ENCODE measurements around the gene HHLA2. TPM values are rescaled to one million over a fixed set of nuclear protein-coding genes. Genes with fewer than 3 reads are reported as not detected.
A peak's percentile ranks its signal among the peaks of the same experiment; 100 is the strongest.

The HHLA2 gene
- total RNA-seq, 1 experiment from 2014 or later: 0.07 TPM

- CTCF ChIA-PET: no interaction called here
- POLR2A ChIA-PET: no interaction called here
- no peaks in the 10 kb centered on the region for H3K36me3 Mint-ChIP-seq
- DNase-seq (ENCODE audit: low spot score): no peak
- peaks cover 10% of the 10 kb centered on the region for H3K4me1 Mint-ChIP-seq
- no peaks in the 10 kb centered on the region for H3K27me3 Mint-ChIP-seq (ENCODE audit: low read depth)
- ATAC-seq: no peak
- peaks cover 8% of the 10 kb centered on the region for H3K9me3 Mint-ChIP-seq
- no peak overlapping the region for H3K4me3 Mint-ChIP-seq
- TF ChIP-seq ZNF263 (CRISPR knock-in tag; IDR thresholded peaks at IDR 0.05; ENCODE audit: low read depth) (no peak), OVOL2 (CRISPR knock-in tag; IDR thresholded peaks at IDR 0.05; ENCODE audit: borderline replicate concordance) (no peak), SMAD4 (CRISPR knock-in tag; IDR thresholded peaks at IDR 0.05) (no peak)
- no peak overlapping the region for H3K27ac Mint-ChIP-seq
Observed at GRCh38 chr3:108305484-108306172, 9.3 kb downstream of the HHLA2 start.

- Mint-ChIP-seq H3K27ac (no peak overlapping the region), H3K4me3 (no peak overlapping the region), H3K36me3 (no peaks in the 10 kb centered on the region), H3K4me1 (no peaks in the 10 kb centered on the region), H3K9me3 (peaks cover 8% of the 10 kb centered on the region), H3K27me3 (ENCODE audit: low read depth) (no peaks in the 10 kb centered on the region)
- POLR2A ChIA-PET: no interaction called here
- DNase-seq (ENCODE audit: low spot score) (peak; percentile 30), ATAC-seq (peak; percentile 98)
- CTCF ChIA-PET: no interaction called here
- TF ChIP-seq NFYB (CRISPR knock-in tag; conservative IDR thresholded peaks at IDR 0.05; ENCODE audit: low read depth): peak; percentile 57
- TF ChIP-seq JUN (CRISPR knock-in tag; IDR thresholded peaks at IDR 0.05): no peak
Observed at GRCh38 chr3:108311797-108312196, 15.4 kb downstream of the HHLA2 start.

GRCh38 chr3:108312656-108313055 lies 16.3 kb downstream of the HHLA2 start:
- Mint-ChIP-seq H3K4me3 (no peak overlapping the region), H3K36me3 (no peaks in the 10 kb centered on the region), H3K9me3 (peaks cover 8% of the 10 kb centered on the region), H3K4me1 (no peaks in the 10 kb centered on the region), H3K27me3 (ENCODE audit: low read depth) (no peaks in the 10 kb centered on the region), H3K27ac (no peak overlapping the region)
- no peak for DNase-seq (ENCODE audit: low spot score)
- CTCF ChIA-PET: no interaction called here
- TF ChIP-seq ZNF671 (CRISPR knock-in tag; IDR thresholded peaks at IDR 0.05) (no peak), E2F5 (CRISPR knock-in tag; IDR thresholded peaks at IDR 0.05) (no peak), ZBTB43 (CRISPR knock-in tag; IDR thresholded peaks at IDR 0.05) (no peak), PRDM15 (CRISPR knock-in tag; IDR thresholded peaks at IDR 0.05) (no peak), ZNF317 (CRISPR knock-in tag; IDR thresholded peaks at IDR 0.05; ENCODE audit: borderline replicate concordance, low read depth) (no peak), USF1 (CRISPR knock-in tag; IDR thresholded peaks at IDR 0.05) (no peak), ETV6 (CRISPR knock-in tag; IDR thresholded peaks at IDR 0.05) (no peak), ATF1 (CRISPR knock-in tag; IDR thresholded peaks at IDR 0.05) (no peak), FOXP1 (CRISPR knock-in tag; IDR thresholded peaks at IDR 0.05; ENCODE audit: borderline replicate concordance) (no peak), MYBL2 (CRISPR knock-in tag; IDR thresholded peaks at IDR 0.05) (no peak), ZNF138 (CRISPR knock-in tag; conservative IDR thresholded peaks at IDR 0.05) (no peak)
- POLR2A ChIA-PET: interaction anchor here (0.6 kb wide), 1 partner anchor 10 kb away, joined by 3 read pairs; no protein-coding TSS in a partner anchor
- ATAC-seq: no peak

Measured in WTC11 (cell line).